Measurements from ENCODE around the gene TBC1D1.

TBC1D1 gene

DNA sequence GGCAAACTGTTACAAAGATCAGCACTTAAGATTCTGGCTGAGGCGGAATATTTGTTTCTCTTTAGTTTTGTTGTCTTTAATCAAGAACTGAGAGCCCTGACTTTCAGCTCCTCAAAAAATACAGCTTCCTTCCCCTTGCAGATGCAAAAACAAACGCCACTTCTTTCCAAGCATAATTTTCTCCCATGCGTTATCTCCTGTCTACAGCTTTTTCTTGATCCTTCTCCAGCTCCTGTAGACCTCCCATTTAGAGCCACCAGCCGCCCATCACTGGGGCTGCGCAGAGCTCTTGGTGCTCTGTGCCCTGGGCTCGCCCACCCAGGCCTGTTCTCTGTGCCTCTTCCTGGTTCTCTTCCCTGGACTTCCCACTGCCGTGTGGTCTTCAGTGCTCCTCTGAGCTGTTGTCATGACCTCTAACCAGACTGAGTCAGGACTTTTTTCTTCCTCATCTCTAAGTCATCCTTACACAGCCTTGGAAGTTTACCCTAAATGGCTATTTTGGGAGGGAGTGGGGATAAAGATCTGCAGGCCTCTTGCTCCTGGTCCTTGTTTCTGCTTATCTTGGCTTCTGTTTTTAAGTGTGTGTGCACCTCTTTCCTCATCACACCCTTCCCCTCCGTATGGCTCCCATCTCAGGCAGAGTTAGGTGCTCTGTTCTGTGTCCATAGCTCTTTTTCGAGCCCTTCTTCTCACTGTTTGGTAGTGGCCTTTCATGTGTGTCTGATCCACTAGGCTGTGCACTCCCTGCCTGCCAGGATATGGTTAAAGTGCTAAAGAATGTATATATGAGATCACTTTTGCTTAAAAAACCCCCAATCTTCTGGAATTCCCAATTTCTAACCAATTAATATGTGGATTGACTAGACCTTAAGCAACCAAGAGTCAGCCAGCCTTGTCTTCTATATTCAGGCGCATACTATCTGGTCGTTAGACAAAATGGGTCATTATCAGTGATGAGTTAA is 191.8 kb downstream of the TBC1D1 start:
- no peak for DNase-seq (ENCODE audit: low spot score)

DNA sequence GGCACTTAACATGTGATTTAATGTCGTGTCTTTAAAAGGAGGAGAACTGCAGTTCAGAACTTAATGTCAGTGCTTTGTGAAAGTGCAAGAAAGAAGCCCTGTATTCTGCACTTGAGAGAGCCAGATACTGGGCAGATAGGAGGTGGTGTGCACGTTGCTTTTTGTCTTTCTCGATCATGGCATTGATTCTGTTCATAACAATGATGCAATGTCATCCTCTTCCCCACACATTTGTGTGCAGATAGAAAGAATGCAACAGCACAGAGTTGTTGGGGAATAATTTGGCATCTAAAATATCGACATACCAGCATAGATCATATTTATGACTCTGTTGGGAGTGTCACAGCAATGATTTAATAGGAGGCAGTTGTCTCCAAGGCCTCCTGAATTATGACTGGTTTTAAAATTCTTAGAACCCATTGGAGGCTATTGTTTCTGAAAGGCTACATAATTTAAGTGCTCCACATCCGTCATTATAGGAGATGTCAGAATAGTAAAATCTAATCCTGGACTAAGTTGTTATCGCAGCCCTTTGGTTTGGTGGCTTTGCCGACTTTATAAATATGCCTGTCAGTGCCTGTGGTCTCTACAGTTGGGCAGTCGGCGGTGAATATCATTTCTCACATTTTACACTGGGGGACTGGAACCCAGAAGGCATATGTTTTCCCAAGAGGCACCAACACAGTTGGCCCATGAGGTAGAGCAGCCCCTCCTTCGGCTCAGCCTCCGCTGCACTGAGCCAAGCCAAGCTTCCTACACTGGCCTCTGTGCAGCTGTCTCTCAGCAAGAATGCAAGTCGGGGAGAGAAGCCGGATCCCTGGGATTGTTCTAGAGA is 194.2 kb downstream of the TBC1D1 start:
- peak; percentile 74 for DNase-seq (ENCODE audit: low spot score)

DNA sequence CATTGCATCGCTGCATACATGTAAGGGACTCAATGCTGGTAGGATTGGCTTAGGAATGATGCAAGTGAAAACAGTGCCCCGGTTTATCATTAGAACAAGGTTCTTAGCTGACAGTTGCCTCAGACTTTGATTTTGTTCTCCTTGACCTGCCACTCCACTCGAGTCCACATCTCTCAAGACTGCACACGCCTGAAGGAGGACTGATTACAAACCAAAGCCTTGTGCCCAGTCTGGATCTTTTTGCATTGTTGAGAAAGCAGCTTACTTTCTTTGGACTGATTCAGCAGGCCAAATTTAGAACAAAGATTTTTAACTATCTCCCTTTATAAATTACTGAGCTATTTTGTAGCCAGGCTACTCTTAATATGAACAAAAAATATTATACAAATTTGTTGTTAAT is 194.9 kb downstream of the TBC1D1 start:
- DNase-seq (ENCODE audit: low spot score), result no peak

DNA sequence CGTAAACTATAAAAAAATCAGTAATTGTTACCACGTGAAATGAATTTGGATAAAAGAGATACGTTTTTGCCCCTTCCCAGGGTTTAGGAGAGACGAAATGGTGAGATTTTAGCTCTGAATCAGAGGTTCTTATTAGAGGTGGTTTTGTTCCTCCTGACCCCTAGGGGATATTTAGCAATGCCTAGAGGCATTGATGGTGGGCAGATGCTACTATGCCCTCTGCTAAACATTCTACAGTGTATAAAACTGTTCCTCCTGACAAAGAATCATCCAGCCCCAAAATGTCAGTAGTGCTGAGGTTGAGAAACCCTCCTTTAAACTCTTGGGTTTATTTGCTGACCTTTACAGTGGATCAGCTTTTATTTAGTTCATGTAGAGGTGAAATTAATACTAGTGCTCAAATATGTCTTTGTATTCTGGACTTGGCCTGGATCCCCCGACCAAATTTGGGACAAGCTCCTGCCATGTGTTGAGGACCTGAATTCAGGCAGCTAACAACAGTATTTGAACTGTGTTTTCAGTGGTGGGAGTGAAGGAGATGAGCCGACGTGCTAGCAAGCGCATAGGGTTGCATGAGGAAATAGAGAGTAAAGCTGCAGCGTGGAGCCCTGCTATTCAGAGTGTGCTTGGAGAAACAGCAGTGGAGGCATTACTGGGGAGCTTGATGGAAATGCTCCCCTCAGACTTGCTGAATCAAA is 195.4 kb downstream of the TBC1D1 start:
- no peak for DNase-seq (ENCODE audit: low spot score)

DNA sequence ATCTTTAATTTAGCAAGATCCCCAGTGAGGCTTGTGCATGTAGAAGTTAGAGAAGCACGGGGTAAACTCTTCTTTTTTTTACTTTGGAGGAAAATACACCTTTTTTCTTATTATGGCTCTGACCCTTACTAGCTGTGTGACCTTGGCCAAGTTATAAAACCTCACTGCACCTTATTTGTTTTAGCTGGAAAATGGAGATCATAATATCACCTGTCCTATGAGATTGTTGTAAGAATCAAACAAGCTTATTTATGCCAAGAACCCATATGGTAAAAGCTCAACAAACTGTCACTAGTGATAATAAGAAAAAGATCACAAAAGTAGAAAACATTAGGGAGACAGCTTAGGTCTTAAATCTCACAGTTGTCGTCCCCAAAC is 196.0 kb downstream of the TBC1D1 start:
- no peak for DNase-seq (ENCODE audit: low spot score)

DNA sequence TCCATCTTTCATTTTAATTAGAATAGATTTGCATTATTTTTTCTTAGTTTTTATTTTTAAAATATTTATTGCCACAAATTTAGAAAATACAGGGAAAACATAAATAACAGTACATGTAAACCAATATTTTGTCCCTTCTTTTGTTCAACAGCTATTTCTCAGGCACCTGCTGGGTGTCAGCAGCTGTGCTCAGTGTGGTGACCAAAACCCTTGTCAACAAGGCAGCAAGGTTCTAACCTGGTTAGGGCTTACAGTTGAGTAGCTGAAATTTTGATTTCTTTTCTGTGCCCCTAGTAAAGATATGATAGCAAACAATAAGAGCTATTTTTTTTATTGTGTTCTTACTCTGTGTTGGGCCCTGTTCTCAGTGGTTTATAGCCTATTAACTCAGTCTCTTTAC is 197.4 kb downstream of the TBC1D1 start:
- DNase-seq (ENCODE audit: low spot score), result no peak

DNA sequence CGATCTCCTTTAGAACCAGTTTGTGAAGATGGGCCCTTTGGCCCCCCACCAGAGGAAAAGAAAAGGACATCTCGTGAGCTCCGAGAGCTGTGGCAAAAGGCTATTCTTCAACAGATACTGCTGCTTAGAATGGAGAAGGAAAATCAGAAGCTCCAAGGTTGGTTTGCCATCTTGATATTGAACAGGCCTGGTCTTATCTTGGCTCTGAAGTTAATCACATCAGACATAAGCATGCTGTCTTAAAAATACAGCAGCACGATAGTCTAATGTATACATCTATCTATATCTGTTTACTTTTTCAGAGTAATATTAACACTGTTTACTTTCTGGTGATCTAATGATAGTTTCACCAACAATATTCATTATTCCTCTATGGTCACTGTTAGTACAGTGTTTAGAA is 199.1 kb downstream of the TBC1D1 start:
- no peak for DNase-seq (ENCODE audit: low spot score)

DNA sequence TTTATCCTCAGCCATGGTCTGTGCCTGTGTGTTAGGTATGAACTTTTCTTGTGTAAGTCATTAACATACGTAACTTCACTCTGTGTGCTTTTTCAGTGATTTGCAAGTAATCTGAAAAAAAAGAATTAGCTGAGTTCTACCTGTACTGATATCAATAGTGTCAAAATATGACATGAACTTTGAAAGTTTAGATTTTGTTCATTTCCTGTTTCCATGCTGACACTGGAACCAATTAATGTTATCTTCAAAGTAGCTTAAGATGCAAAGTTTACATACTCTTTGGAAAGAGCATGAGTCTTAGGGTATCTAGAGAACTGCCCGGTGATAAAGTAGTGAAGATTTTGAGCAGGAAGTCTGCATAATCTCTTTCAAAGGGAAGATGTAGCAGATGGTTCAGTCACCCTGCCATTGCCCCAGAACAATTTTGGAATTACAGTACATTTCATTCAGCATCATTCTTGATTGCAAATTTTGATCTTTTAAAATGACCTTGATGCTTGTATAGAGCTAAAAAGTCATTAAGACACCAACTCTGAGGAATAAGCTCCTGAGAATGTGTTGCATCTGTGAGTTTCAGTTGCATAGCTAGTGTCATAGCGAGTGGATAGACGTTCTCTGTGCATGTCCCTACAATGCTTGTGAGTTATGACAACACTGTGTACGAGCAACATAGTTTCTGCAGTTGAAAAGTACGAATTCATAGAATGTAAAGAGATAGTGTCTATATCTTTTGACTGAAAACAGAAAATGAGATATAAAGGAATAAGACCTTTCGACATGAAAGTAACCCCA is 199.8 kb downstream of the TBC1D1 start:
- no peak for DNase-seq (ENCODE audit: low spot score)

DNA sequence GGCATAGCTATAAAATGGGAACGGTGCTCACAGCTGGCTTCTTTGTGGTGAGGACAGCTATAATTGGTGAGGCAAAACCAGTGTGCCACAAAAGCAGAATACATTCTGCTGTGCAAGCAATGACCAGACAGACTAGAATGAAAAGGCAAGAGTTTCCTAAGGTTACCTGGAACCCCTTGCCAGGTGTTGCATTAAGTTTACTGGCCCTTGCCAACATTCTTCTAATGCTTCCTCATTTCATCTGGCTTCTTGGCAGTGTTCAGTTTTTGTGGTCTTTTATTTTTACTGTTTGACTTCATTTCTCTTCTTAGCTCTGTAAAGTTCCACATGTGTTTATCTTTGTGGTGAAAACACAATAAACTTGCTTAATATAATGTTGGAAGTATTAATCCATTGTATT is 200.8 kb downstream of the TBC1D1 start:
- DNase-seq (ENCODE audit: low spot score), result no peak

DNA sequence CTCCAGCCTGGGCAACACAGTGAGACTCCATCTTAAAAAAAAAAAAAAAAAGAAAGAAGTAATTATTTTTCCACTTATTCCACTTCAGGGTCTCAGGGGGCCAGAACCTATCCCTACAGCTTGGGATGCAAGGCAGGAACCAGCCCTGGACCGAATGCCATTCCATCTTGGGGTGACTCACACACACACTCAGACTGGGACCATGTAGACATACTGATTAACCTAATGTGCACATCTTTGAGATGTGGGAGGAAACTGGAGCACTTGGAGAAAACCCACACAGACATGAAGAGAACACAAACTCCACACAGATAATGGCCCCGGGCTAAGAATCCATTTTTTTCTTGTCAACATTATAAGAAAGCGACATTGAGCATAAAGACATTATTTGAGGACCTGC is 201.8 kb downstream of the TBC1D1 start:
- DNase-seq (ENCODE audit: low spot score), result no peak

DNA sequence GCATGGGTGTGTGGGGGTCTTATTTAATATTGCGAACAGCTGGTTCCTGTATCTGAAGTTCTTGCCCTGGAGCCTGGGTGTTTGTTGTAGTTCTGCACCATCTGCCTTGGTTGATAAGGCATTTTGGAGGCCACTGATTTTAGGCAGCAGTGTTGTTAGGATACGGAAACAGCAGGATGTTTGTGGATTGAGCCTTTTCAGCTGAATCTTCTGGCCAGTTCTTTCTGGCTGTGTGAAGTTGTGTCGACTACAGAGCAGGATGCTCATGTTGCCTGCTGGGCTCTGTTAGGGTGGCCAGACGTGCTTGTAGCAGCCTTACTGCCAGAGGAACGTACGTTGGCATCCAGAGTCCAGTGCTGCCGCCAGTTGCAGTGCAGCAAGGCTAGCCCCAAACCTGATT is 203.5 kb downstream of the TBC1D1 start:
- DNase-seq (ENCODE audit: low spot score), result no peak

DNA sequence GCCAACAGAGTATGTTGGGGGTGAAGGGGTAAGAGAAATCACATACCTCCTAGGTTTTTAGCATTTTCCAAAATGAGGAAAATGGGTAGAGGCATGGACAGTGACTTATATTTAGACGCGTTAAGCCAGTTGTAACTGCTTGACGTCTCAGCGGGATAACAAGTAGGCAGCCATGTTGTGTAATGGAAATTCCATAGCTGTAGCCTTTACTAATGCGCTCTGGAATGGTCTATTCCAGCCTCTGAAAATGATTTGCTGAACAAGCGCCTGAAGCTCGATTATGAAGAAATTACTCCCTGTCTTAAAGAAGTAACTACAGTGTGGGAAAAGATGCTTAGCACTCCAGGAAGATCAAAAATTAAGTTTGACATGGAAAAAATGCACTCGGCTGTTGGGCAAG is 204.8 kb downstream of the TBC1D1 start:
- no peak for DNase-seq (ENCODE audit: low spot score)

DNA sequence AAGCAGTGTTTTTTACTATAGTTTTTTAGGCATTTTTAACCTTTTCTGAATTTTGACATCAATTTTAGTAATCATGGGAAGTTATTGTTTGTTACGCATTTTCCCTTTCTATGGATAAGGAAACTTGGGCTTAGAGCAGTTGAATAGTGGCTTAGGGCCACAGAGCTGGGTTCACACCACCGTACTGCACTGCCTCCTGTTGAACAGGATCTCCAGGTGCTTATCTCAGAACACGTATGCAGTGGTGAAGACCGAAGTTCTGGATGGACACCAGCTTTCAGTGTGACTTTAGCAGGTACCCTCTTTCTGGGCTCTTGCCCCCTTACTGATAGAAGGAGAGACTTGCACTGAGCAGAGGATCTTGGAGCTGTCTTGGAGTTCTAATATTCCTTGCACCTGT is 206.9 kb downstream of the TBC1D1 start:
- DNase-seq (ENCODE audit: low spot score), result no peak

DNA sequence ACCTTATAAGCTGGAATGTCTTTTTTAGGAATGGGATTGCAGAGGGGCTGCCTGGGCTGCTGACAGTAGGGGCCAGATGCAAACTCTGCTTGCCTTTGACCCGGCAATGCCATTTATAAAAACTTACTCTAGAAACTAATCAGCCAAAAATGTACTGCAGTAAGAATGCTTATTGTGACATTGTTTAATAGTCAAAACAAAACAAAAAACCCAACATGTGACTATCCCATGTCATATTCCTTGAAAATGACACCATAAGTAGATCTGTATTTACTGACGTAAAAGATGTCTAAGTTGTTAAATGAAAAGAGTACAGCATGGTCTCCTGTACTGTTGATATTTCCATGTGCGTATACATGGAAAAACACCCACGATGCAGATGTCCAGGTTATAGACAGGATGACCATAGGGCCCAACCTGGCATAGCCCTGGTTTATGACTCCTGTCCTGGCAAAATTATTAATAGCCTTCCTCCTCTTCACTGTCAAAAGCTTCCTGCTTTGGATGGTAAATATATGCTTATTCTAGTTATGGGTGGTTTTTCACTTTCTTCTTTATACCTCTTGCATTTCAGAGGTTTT is 208.2 kb downstream of the TBC1D1 start:
- no peak for DNase-seq (ENCODE audit: low spot score)

DNA sequence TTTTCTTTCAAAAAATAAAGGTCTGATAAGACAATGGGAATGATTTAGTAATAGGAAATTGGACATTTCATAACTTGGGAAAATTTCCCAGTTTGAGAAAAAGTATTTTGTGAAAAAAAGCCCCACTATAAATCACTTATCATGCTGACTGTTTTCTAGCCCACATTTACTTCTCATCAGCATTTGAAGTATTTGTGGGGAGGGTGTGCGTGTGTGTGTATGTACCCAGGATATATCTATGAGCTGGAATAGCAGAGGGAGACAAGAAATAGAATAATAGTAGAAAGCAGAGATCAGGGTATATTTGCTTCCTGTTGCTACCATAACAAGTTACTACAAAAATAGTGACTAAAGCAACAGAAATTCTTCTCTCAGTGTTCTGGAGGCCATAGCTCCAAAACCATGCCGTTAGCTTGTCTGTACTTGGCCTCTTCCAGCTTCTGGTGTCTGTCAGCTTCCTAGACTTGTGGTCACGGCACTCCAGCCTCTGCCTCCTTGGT is 209.1 kb downstream of the TBC1D1 start:
- no peak for DNase-seq (ENCODE audit: low spot score)

DNA sequence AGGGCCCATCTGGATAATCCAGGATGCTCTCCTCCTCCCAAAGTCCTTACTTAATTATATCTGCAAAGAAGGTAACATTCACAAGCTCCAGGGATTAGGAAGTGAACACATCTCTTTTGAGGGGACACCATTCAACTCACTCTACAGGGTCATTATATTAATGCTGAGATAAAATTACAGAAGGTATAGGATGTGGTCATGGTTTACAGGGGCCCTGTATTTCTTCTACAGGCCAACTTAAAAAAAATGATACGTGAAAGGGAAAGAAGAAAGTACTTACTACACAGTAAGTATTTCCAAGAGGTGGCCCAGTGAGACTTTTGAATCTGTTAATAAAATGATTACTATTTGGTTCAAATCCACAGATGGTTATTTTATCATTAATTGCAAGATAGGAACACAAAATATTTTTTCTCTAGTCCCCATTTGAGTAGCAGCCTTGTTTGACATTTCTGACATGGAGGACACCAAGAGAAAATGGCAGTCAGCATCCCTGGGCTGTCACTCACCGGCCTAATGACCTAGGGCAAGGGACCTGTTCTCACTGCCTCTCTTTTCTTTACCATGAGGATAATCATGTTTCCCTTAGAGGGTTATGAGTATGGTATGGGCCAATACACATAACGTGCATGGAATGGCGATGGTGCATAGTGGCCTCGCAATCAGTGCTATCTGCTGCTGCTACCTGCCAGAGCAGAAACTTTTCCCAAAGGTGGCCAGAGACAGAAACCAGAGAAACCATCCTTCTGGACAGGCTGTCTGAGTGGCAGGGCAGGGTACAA is 209.8 kb downstream of the TBC1D1 start:
- no peak for DNase-seq (ENCODE audit: low spot score)

DNA sequence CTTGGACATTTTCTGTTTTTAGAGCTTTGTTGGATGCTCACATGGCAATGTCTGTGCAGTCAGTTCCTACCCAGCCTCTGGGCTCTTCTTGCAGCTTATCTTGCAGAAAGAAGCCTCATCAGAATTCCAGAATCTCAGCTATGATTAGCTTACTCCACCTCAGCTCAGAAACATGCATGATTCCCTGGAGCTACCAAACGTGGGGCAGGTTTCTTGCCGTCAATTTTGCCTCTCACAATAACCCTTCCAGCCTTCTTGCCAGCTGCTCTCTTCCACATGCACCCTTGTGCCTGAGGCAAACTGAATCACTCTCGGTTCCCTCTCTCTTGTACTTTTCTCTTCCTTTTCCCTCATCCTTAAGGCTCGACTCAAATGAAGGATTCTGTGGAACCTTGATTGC is 210.7 kb downstream of the TBC1D1 start:
- DNase-seq (ENCODE audit: low spot score), result no peak

DNA sequence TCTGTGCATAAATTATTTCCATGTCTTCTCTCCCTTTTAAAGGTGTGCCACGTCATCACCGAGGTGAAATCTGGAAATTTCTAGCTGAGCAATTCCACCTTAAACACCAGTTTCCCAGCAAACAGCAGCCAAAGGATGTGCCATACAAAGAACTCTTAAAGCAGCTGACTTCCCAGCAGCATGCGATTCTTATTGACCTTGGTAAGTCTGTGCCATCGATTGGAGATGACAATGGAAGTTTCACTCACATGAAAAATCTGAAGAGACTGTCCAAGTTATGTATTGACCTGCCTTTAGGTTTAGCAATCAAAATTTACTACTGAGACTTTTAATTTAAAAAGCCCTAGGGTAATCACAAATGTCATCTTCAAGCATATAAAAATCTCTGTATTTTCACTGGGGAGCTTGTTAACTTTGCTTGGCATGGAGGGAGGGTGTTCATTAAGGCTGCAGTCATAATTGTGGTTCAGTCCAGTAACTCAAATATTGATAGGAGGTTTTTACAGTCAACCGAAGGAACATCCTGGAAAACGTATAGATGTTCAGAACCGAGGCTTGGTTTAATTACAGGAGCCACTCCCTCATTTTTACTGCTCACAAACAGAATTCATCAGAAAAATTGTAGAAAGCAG is 212.2 kb downstream of the TBC1D1 start:
- no peak for DNase-seq (ENCODE audit: low spot score)

DNA sequence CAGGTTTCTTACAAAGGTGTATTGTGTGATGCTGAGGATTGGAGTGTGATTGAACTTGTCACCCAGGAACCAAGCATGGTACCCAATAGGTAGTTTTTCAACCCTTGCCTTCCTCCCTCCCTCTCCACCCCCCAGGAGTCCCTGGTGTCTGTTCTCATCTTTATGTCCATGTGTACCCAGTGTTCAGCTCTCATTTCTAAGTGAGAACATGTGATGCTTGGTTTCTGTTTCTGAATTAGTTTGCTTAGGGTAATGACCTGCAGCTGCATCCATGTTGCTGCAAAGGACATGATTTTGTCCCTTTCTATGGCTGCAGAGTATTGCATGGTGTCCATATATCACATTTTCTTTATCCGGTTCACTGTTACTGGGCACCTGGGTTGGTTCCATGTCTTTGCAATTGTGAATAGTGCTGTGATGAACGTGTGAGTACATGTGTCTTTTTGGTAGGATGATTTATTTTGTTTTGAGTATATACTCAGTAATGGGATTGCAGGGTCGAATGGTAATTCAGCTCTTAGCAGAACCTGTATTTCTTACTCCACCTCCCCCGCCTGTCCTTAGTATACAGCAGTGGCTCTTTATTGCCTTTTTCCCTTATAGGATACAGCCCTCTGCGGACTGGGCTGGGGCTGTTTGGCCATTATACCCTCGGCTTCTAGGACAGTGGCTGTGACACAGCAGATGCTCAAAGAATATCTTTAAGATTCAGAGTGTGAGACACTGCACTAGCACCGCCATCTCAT is 214.8 kb downstream of the TBC1D1 start:
- no peak for DNase-seq (ENCODE audit: low spot score)
